Smooth muscle cell (in vitro differentiated cells): Measurements from ENCODE around the gene MOB1B. TPM values are rescaled to one million over a fixed set of nuclear protein-coding genes. Genes with fewer than 3 reads are reported as not detected.
A peak's percentile ranks its signal among the peaks of the same experiment; 100 is the strongest.

Experiments
- DNase-seq: peaks from one replicate; lab custom pipeline; 2025; ENCODE audit not compliant: unreplicated experiment; lab: John Stamatoyannopoulos, UW
- H2AFZ ChIP-seq: fragments of 200-600 bp; sonication (generic); 2 replicates; pipeline ENCODE4 v1.6.0; 2016; ENCODE audit warnings: antibody characterized with exemption, low read depth, mild to moderate bottlenecking
- H3F3A ChIP-seq: fragments of 200-600 bp; sonication (generic); 2 replicates; pipeline ENCODE4 v1.6.0; 2017; ENCODE audit warnings: antibody characterized with exemption, low read depth
- H3K27ac ChIP-seq: fragments of 200-600 bp; sonication (generic); 2 replicates; pipeline ENCODE4 v1.5.1; 2016; ENCODE audit warnings: low read depth, mild to moderate bottlenecking
- H3K27me3 ChIP-seq: fragments of 200-600 bp; sonication (generic); 2 replicates; pipeline ENCODE4 v1.6.1; 2016; ENCODE audit warnings: low read depth, mild to moderate bottlenecking
- H3K36me3 ChIP-seq: fragments of 200-600 bp; sonication (generic); 2 replicates; pipeline ENCODE4 v1.5.1; 2016; ENCODE audit warnings: low read depth
- H3K4me1 ChIP-seq: fragments of 200-600 bp; sonication (generic); 2 replicates; pipeline ENCODE4 v1.5.1; 2016; ENCODE audit warnings: low read depth
- H3K4me2 ChIP-seq: fragments of 200-600 bp; sonication (generic); 2 replicates; pipeline ENCODE4 v1.6.0; 2016; ENCODE audit warnings: mild to moderate bottlenecking
- H3K4me3 ChIP-seq: fragments of 200-600 bp; sonication (generic); 2 replicates; pipeline ENCODE4 v1.5.1; 2016; ENCODE audit warnings: mild to moderate bottlenecking
- H3K79me2 ChIP-seq: fragments of 200-600 bp; sonication (generic); 2 replicates; pipeline ENCODE4 v1.6.0; 2016; ENCODE audit warnings: low read depth, mild to moderate bottlenecking
- H3K9ac ChIP-seq: fragments of 200-600 bp; sonication (generic); 2 replicates; pipeline ENCODE4 v1.6.0; 2016; ENCODE audit warnings: low read depth
- H3K9me3 ChIP-seq: fragments of 200-600 bp; sonication (generic); replicated peaks from 2 replicates; pipeline ENCODE4 v1.5.1; 2016; ENCODE audit warnings: low read depth
- H4K20me1 ChIP-seq: fragments of 200-600 bp; sonication (generic); 2 replicates; pipeline ENCODE4 v1.6.0; 2016; ENCODE audit warnings: low read depth
- WGBS: methylation state at CpG from one replicate; pipeline ENCODE4 v1.1.7; 2016; ENCODE audit warnings: low lambda C conversion rate; 5-methylcytosine and 5-hydroxymethylcytosine counted together
- polyA plus RNA-seq: library from polyadenylated mRNA; unstranded; fragments of >200 nt; fragmentation: Nextera tagmentation; extraction: Ambion mirVana; gene quantifications from 2 replicates; pipeline ENCODE4 v1.2.1, GENCODE V29; 2016
- total RNA-seq: library from RNA; depleted of rRNA; stranded (reverse); fragments of >200 nt; gene quantifications from 2 replicates; pipeline ENCODE4 v1.2.3, GENCODE V29; 2014
- TF ChIP-seq, protein P1 (sequence below): fragments of 200-600 bp; sonication (generic); IDR thresholded peaks from 2 replicates; pipeline ENCODE4 v1.5.1; 2017; ENCODE audit warnings: borderline replicate concordance, mild to moderate bottlenecking, antibody characterized with exemption; ENCODE audit not compliant: insufficient read depth, poor library complexity, severe bottlenecking

Gene MOB1B
- total and polyA plus RNA-seq, 2 experiments from 2014 or later: 3.4 to 18.3 TPM

DNA sequence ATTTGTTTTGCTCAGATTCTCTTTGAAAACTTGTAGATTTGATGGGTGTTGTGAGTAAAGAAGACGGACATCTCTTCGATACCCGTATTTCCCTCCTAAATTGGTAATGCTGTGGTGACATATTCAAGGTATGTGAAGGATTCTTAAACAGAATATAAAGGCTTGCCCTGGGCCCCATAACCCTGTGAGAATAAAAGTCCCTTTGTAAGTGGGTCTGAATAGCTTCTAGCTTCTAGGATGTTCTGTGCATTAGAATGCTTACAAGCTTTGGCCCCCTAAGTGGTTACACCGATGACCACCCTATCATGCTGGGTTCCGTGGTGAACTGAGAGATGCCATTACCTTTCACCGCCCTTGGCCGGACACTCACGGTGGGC is 574 bp upstream of the MOB1B start:
- Histone ChIP-seq H3K9me3 (no peaks in the 10 kb centered on the region), H3F3A (no peaks in the 10 kb centered on the region), H3K27me3 (no peaks in the 10 kb centered on the region), H3K4me2 (peak overlapping the region; percentile 97), H3K36me3 (no peaks in the 10 kb centered on the region), H3K27ac (peak overlapping the region; percentile 61), H3K79me2 (peaks cover 40% of the 10 kb centered on the region), H4K20me1 (peaks cover 28% of the 10 kb centered on the region), H3K4me3 (peak overlapping the region; percentile 81), H3K9ac (peak overlapping the region; percentile 89), H2AFZ (peak overlapping the region; percentile 100), H3K4me1 (peaks cover 7% of the 10 kb centered on the region)
- TF ChIP-seq, protein P1, sequence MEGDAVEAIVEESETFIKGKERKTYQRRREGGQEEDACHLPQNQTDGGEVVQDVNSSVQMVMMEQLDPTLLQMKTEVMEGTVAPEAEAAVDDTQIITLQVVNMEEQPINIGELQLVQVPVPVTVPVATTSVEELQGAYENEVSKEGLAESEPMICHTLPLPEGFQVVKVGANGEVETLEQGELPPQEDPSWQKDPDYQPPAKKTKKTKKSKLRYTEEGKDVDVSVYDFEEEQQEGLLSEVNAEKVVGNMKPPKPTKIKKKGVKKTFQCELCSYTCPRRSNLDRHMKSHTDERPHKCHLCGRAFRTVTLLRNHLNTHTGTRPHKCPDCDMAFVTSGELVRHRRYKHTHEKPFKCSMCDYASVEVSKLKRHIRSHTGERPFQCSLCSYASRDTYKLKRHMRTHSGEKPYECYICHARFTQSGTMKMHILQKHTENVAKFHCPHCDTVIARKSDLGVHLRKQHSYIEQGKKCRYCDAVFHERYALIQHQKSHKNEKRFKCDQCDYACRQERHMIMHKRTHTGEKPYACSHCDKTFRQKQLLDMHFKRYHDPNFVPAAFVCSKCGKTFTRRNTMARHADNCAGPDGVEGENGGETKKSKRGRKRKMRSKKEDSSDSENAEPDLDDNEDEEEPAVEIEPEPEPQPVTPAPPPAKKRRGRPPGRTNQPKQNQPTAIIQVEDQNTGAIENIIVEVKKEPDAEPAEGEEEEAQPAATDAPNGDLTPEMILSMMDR: no peak
- 35% methylated on average over 8 of the region's 8 CpGs for WGBS
- no peak for DNase-seq

DNA sequence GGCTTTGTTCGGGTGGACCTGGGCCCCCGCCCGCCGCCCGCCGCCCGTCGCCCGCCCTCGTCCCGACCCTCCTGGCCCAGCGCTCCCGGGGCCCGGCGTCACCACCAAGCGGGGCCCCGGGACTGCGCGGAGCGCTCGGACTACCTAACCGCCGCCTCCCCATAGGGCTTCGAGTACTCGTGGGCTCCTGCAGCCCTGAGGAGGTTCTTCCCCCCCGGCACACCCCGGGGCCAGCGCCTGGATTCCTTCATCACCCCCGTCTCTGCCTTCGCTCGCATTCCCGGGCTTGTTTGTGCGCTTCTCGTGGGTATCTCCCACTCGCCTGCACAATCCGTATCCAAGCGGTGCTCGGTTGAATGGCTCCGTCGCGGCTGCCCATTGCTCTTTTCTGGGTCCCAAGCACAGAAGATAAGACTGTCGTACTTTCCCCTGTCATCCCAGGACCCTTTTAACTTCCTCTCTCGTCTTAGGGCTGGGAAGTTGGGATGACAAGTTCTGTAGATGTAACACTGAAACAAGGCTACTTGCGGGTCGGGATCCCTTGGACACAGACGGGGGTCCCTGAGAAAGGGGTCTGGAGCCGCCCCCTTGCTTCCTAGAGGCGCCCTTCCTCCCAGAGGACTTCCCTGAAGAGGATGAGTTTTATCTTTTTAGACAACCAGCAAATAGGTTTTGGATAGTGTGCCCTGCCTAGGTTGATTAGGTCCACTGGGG is 565 bp downstream of the MOB1B start:
- peak overlapping the region; percentile 81 for H3K4me3 ChIP-seq
- no peaks in the 10 kb centered on the region for H3K36me3 ChIP-seq
- H3K9ac ChIP-seq: peak overlapping the region; percentile 89
- no peak for DNase-seq
- no peaks in the 10 kb centered on the region for H3F3A ChIP-seq
- H2AFZ ChIP-seq: peak overlapping the region; percentile 100
- peak overlapping the region; percentile 70 for H3K27ac ChIP-seq
- no peaks in the 10 kb centered on the region for H3K27me3 ChIP-seq
- peaks cover 51% of the 10 kb centered on the region for H3K79me2 ChIP-seq
- peaks cover 7% of the 10 kb centered on the region for H3K4me1 ChIP-seq
- no peaks in the 10 kb centered on the region for H3K9me3 ChIP-seq
- TF ChIP-seq, protein P1: no peak
- peaks cover 38% of the 10 kb centered on the region for H4K20me1 ChIP-seq
- peak overlapping the region; percentile 97 for H3K4me2 ChIP-seq
- under 1% methylated on average over 43 of the region's 48 CpGs for WGBS

DNA sequence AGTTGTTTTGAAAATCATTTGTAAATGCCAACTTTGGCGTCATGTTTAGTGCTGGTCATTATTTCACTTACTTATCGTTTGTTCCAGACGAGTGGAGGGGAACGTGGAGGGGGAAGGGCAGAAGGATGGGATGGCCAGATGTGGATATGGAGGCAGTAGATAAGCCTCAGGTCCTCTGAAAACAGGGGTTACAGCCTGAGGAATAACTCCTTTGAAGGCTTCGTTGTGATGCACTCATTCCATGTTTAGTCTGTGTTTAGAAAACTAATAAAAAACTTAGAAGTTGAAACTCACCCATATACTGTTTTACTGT is 1.1 kb downstream of the MOB1B start:
- peaks cover 7% of the 10 kb centered on the region for H3K4me1 ChIP-seq
- peak overlapping the region; percentile 100 for H2AFZ ChIP-seq
- DNase-seq: no peak
- H3K27ac ChIP-seq: peak overlapping the region; percentile 70
- no peaks in the 10 kb centered on the region for H3K9me3 ChIP-seq
- peak overlapping the region; percentile 89 for H3K9ac ChIP-seq
- peak overlapping the region; percentile 97 for H3K4me2 ChIP-seq
- peaks cover 54% of the 10 kb centered on the region for H3K79me2 ChIP-seq
- H3K4me3 ChIP-seq: peak overlapping the region; percentile 81
- H3F3A ChIP-seq: no peaks in the 10 kb centered on the region
- 1% methylated on average over 5 of the region's 5 CpGs for WGBS
- H3K36me3 ChIP-seq: no peaks in the 10 kb centered on the region
- peaks cover 38% of the 10 kb centered on the region for H4K20me1 ChIP-seq
- H3K27me3 ChIP-seq: no peaks in the 10 kb centered on the region
- TF ChIP-seq, protein P1: no peak

DNA sequence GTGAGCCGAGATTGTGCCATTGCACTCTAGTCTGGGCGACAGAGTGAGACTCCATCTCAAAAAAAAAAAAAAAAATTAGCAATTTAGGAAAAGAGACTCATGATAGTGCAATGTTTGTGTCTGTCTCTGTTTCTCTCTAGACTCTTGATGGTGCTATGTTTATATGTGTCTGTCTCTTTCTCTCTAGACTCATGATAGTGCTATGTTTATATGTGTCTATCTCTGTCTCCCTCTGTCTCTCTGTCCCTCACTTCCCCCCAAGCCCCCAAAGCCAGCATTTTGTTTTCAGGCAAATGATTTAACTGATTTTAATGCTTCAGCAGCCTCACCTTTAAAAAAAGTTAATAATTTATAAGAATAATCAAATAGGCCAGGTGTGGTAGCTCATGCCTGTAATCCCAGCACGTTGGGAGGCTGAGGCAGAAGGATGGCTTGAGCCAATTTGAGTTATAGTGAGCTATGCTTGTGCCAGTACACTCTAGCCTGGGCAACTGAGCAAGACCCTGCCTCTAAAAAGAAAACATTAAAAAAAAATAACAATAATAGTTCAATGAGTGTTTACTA is 6.9 kb downstream of the MOB1B start:
- no peak overlapping the region for H3K27ac ChIP-seq
- no peaks in the 10 kb centered on the region for H3K36me3 ChIP-seq
- no peak overlapping the region for H3K4me3 ChIP-seq
- no peak overlapping the region for H3K9ac ChIP-seq
- WGBS: 94% methylated on average over 3 of the region's 3 CpGs
- TF ChIP-seq, protein P1: no peak
- peaks cover 79% of the 10 kb centered on the region for H4K20me1 ChIP-seq
- H3K9me3 ChIP-seq: no peaks in the 10 kb centered on the region
- no peak overlapping the region for H2AFZ ChIP-seq
- no peaks in the 10 kb centered on the region for H3F3A ChIP-seq
- DNase-seq: no peak
- no peaks in the 10 kb centered on the region for H3K27me3 ChIP-seq
- H3K4me2 ChIP-seq: no peak overlapping the region
- H3K4me1 ChIP-seq: no peaks in the 10 kb centered on the region
- H3K79me2 ChIP-seq: peaks cover 98% of the 10 kb centered on the region
